ENCODE data around the gene RIC3. TPM values are rescaled to one million over a fixed set of nuclear protein-coding genes. Genes with fewer than 3 reads are reported as not detected.

RIC3 gene
- total RNA-seq, 1 experiment from 2014 or later, result not detected

DNA sequence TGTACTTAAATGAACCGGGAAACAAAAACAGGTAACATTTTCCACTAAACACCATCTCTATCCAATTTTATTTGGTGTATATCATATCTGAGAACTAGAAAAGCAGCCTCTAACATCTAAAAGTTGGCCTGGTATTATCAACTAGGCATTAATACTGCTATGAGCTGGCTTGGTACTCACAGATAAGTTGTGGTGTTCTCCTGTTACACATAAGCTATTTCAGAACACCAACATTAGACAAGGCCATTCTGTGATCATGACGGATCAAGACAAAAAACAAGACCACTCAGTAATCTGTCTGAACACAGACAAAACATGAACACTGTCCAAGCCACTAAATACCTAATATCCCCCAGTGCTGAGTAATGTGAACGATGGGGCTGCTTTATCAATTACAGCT lies 11.9 kb downstream of the RIC3 start:
- BruUV-seq (replicated peaks), result no TSS peak
- H3K27me3 ChIP-seq (ENCODE audit: low read length), result peaks cover 39% of the 10 kb centered on the region
- no peaks in the 10 kb centered on the region for H4K20me1 ChIP-seq (ENCODE audit: low read length)
- H3K4me1 ChIP-seq (ENCODE audit: insufficient read depth, low read length), result peaks cover 8% of the 10 kb centered on the region
- H3K9me3 ChIP-seq (ENCODE audit: low read length), result no peaks in the 10 kb centered on the region
- no peak for ATAC-seq
- H3K79me2 ChIP-seq (ENCODE audit: low read length), result no peaks in the 10 kb centered on the region
- no peaks in the 10 kb centered on the region for H3F3A ChIP-seq (ENCODE audit: low read length, unreplicated experiment)
- no peak overlapping the region for H3K27ac ChIP-seq (ENCODE audit: low read length)
- H3K9ac ChIP-seq (ENCODE audit: low read length), result no peak overlapping the region
- intact Hi-C loops (cut with micrococcal nuclease), result no loop called here
- no peak overlapping the region for H3K4me3 ChIP-seq (ENCODE audit: low read length)
- H3K9me2 ChIP-seq (replicated peaks; ENCODE audit: low read length), result no peaks in the 10 kb centered on the region
- H2AFZ ChIP-seq (ENCODE audit: low read length), result no peak overlapping the region
- ChIA-PET CTCF (no interaction called here), POLR2A (ENCODE audit: unreplicated experiment) (no interaction called here)
- H3K4me2 ChIP-seq (ENCODE audit: low read length), result no peak overlapping the region
- no peak for DNase-seq
- H3K36me3 ChIP-seq (ENCODE audit: low read depth, low read length), result no peaks in the 10 kb centered on the region
- TF ChIP-seq EZH2phosphoT487 (IDR thresholded peaks at IDR 0.05; ENCODE audit: borderline replicate concordance, low read length) (no peak), EZH2 (IDR thresholded peaks at IDR 0.05; ENCODE audit: low read length, unreplicated experiment) (no peak)
- TF ChIP-seq, protein P1, sequence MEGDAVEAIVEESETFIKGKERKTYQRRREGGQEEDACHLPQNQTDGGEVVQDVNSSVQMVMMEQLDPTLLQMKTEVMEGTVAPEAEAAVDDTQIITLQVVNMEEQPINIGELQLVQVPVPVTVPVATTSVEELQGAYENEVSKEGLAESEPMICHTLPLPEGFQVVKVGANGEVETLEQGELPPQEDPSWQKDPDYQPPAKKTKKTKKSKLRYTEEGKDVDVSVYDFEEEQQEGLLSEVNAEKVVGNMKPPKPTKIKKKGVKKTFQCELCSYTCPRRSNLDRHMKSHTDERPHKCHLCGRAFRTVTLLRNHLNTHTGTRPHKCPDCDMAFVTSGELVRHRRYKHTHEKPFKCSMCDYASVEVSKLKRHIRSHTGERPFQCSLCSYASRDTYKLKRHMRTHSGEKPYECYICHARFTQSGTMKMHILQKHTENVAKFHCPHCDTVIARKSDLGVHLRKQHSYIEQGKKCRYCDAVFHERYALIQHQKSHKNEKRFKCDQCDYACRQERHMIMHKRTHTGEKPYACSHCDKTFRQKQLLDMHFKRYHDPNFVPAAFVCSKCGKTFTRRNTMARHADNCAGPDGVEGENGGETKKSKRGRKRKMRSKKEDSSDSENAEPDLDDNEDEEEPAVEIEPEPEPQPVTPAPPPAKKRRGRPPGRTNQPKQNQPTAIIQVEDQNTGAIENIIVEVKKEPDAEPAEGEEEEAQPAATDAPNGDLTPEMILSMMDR (conservative IDR thresholded peaks at IDR 0.05; ENCODE audit: low read depth, low read length), result no peak

DNA sequence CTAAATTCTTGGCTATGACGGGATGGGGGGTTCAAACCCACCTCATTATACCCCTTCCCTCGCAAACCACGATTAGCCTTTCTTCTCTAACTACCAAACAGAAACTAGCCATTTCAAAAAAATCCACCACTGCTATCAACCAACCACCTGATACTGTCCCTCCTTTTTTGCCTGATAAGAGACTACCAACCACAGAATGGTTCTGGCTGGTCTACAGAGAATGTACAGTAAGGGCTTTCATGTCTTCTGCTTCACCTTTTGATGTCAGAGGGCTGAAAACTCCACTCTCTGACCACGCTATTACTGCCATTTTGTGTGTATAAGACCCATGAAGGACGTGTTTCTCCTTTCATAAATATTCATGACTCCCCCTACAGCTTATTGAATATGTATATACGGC lies 19.1 kb downstream of the RIC3 start:
- H3K79me2 ChIP-seq (ENCODE audit: low read length), result no peaks in the 10 kb centered on the region
- DNase-seq, result no peak
- ATAC-seq, result no peak
- no peaks in the 10 kb centered on the region for H3K9me2 ChIP-seq (replicated peaks; ENCODE audit: low read length)
- intact Hi-C loops (cut with micrococcal nuclease), result no loop called here
- H4K20me1 ChIP-seq (ENCODE audit: low read length), result no peaks in the 10 kb centered on the region
- H3K9me3 ChIP-seq (ENCODE audit: low read length), result no peaks in the 10 kb centered on the region
- H3K27ac ChIP-seq (ENCODE audit: low read length), result no peak overlapping the region
- no peaks in the 10 kb centered on the region for H3K36me3 ChIP-seq (ENCODE audit: low read depth, low read length)
- H3K4me1 ChIP-seq (ENCODE audit: insufficient read depth, low read length), result no peaks in the 10 kb centered on the region
- no TSS peak for BruUV-seq (replicated peaks)
- POLR2A ChIA-PET (ENCODE audit: unreplicated experiment), result no interaction called here
- no peak overlapping the region for H2AFZ ChIP-seq (ENCODE audit: low read length)
- no peaks in the 10 kb centered on the region for H3F3A ChIP-seq (ENCODE audit: low read length, unreplicated experiment)
- CTCF ChIA-PET, result no interaction called here
- H3K27me3 ChIP-seq (ENCODE audit: low read length), result peaks cover 57% of the 10 kb centered on the region
- H3K9ac ChIP-seq (ENCODE audit: low read length), result no peak overlapping the region
- no peak overlapping the region for H3K4me2 ChIP-seq (ENCODE audit: low read length)
- no peak overlapping the region for H3K4me3 ChIP-seq (ENCODE audit: low read length)
- no peak for TF ChIP-seq EZH2phosphoT487 (IDR thresholded peaks at IDR 0.05; ENCODE audit: borderline replicate concordance, low read length)
- TF ChIP-seq, protein P1 (conservative IDR thresholded peaks at IDR 0.05; ENCODE audit: low read depth, low read length), result no peak
- no peak for TF ChIP-seq EZH2 (IDR thresholded peaks at IDR 0.05; ENCODE audit: low read length, unreplicated experiment)

DNA sequence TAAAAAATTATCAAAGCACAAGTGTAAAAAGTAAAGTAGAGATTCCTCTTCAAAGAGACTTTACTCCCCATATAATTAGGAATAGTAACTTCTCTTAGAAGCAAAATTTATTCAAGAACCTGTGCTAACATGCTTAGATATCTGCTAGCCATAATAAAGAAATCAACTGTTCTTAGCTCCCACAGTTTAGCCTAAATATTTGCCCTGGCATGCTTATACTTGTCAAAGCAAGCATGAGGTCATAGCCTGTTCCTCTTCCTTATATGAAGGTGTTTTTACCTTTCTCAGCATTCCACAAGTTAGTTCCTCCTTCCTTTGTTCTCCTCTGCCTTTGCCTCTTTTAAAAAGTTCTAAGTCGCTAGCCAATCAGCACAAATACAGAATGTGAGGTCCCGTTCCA lies 30.3 kb downstream of the RIC3 start:
- Histone ChIP-seq H3K9ac (ENCODE audit: low read length) (no peak overlapping the region), H4K20me1 (ENCODE audit: low read length) (no peaks in the 10 kb centered on the region), H3F3A (ENCODE audit: low read length, unreplicated experiment) (no peaks in the 10 kb centered on the region), H3K4me1 (ENCODE audit: insufficient read depth, low read length) (no peaks in the 10 kb centered on the region), H3K9me3 (ENCODE audit: low read length) (no peaks in the 10 kb centered on the region), H3K27ac (ENCODE audit: low read length) (no peak overlapping the region), H3K27me3 (ENCODE audit: low read length) (peaks cover 28% of the 10 kb centered on the region), H2AFZ (ENCODE audit: low read length) (no peak overlapping the region), H3K9me2 (replicated peaks; ENCODE audit: low read length) (no peaks in the 10 kb centered on the region), H3K79me2 (ENCODE audit: low read length) (no peaks in the 10 kb centered on the region), H3K36me3 (ENCODE audit: low read depth, low read length) (no peaks in the 10 kb centered on the region), H3K4me3 (ENCODE audit: low read length) (no peak overlapping the region), H3K4me2 (ENCODE audit: low read length) (no peak overlapping the region)
- DNase-seq (no peak), ATAC-seq (no peak)
- POLR2A ChIA-PET (ENCODE audit: unreplicated experiment), result no interaction called here
- intact Hi-C loops (cut with micrococcal nuclease), result no loop called here
- TF ChIP-seq, protein P1 (conservative IDR thresholded peaks at IDR 0.05; ENCODE audit: low read depth, low read length), result no peak
- TF ChIP-seq EZH2phosphoT487 (IDR thresholded peaks at IDR 0.05; ENCODE audit: borderline replicate concordance, low read length), result no peak
- no TSS peak for BruUV-seq (replicated peaks)
- CTCF ChIA-PET, result no interaction called here
